A673 (cell line): ENCODE results near the gene USP17L26.
"Not testable (repeated sequence)": the region's sequence is repeated elsewhere in the genome, so short reads cannot be mapped to it uniquely, and the experiment has no call there.

Source experiments
- EZH2 ChIP-seq: fragments of 200-600 bp; sonication (generic); IDR thresholded peaks from 2 replicates; pipeline ENCODE4 v1.6.1; 2017; ENCODE audit warnings: borderline replicate concordance, low read depth, mild to moderate bottlenecking, mixed read lengths, antibody characterized with exemption, low read length; ENCODE audit not compliant: poor library complexity, severe bottlenecking
- TF ChIP-seq, protein P1 (sequence below): fragments of 300-800, 200-600 bp; sonication (generic); conservative IDR thresholded peaks from 2 replicates; pipeline ENCODE4 v1.5.1; 2017; ENCODE audit warnings: low read depth, mild to moderate bottlenecking, antibody characterized with exemption, low read length, moderate library complexity, mixed read lengths

DNA sequence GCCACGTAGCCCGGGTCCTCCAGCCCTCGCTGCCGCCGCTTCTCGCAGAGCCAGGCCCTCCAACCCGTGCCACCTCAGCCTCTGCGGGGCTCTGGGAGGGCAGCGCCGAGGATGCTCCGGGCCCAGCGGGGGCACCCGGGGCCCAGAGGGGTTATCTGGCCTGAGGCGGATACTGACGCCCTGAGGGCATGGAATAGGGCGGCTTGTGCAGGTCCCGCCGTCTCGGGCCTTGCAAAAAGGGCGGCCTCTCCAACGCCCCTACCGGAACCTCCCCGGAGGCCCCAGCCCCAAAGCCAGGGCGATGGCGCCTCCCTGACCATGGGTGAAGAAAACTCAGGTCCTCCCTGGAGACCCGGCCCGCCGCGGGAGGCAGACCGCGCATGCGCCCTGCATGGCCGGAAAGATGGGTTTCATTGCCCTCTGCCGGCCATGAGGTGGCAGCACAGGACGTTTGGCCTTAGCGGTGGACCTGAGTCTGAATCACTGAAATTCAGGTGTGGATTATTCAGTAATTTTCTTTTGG lies 46.6 kb downstream of the USP17L26 start:
- TF ChIP-seq, protein P1, sequence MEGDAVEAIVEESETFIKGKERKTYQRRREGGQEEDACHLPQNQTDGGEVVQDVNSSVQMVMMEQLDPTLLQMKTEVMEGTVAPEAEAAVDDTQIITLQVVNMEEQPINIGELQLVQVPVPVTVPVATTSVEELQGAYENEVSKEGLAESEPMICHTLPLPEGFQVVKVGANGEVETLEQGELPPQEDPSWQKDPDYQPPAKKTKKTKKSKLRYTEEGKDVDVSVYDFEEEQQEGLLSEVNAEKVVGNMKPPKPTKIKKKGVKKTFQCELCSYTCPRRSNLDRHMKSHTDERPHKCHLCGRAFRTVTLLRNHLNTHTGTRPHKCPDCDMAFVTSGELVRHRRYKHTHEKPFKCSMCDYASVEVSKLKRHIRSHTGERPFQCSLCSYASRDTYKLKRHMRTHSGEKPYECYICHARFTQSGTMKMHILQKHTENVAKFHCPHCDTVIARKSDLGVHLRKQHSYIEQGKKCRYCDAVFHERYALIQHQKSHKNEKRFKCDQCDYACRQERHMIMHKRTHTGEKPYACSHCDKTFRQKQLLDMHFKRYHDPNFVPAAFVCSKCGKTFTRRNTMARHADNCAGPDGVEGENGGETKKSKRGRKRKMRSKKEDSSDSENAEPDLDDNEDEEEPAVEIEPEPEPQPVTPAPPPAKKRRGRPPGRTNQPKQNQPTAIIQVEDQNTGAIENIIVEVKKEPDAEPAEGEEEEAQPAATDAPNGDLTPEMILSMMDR = peak; percentile 41; the same call in 1 of the 2 replicates
- not testable (repeated sequence) for TF ChIP-seq EZH2
